Psoas muscle (tissue), 8 donors: ENCODE data around the gene ZNF444. TPM values are rescaled to one million over a fixed set of nuclear protein-coding genes. Genes with fewer than 3 reads are reported as not detected.

ENCODE experiments used
- ATAC-seq, 4 donors: fragments of 200-7000 bp; cut with Tn5 transposase; one replicate each; pipeline ENCODE4 v1.9.1; 2020; ENCODE audit warnings: moderate library complexity in 3 of 4, mild to moderate bottlenecking in 2 of 4
- DNase-seq, 2 donors: peaks; one replicate each; pipeline ENCODE4 v3.0.0-alpha.2; 2020
- H3K27ac ChIP-seq: fragments of 200-600 bp; one replicate; pipeline ENCODE4 v1.8.0; 2022
- H3K27me3 ChIP-seq, 3 donors: fragments of 200-600 bp in 1 of 3; one replicate each; pipeline versions ENCODE4 v1.6.1 to v1.8.0; 2013 to 2022; ENCODE audit warnings: low read length in 2 of 3, mild to moderate bottlenecking in 2 of 3, moderate library complexity in 1 of 3; ENCODE audit not compliant: insufficient read depth in 3 of 3
- H3K36me3 ChIP-seq, 2 donors: fragments of 200-600 bp in 1 of 2; one replicate each; pipeline versions ENCODE4 v1.6.1 to v1.8.0; 2013 to 2022; ENCODE audit warnings: low read depth in 1 of 2, mild to moderate bottlenecking in 1 of 2, moderate library complexity in 1 of 2; ENCODE audit not compliant: insufficient read depth in 1 of 2
- H3K4me1 ChIP-seq: fragments of 200-600 bp; one replicate; pipeline ENCODE4 v1.8.0; 2022
- H3K4me3 ChIP-seq: fragments of 200-600 bp; one replicate; pipeline ENCODE4 v1.8.0; 2022; ENCODE audit warnings: mild to moderate bottlenecking
- H3K9me3 ChIP-seq: fragments of 200-600 bp; one replicate; pipeline ENCODE4 v1.8.0; 2022
- CTCF ChIP-seq: fragments of 200-600 bp; IDR thresholded peaks from one replicate; pipeline ENCODE4 v1.8.0; 2022; ENCODE audit warnings: antibody characterized with exemption
- WGBS, 3 donors: extraction: QIAGEN DNeasy Blood & Tissue Kit; methylation state at CpG; one replicate each; pipeline versions ENCODE4 v1.1.6 to v1.1.7; 2013; 5-methylcytosine and 5-hydroxymethylcytosine counted together
- intact Hi-C, 2 donors: fragments of 100-400 bp; cut with DNase I; formaldehyde crosslinking; loops; one replicate each; pipeline versions ENCODE4 v1.11.0 to v1.14.2; 2022
- polyA plus RNA-seq, 3 donors: library from polyadenylated mRNA; stranded (reverse); fragments of 200-250 nt; gene quantifications; one replicate each; pipeline ENCODE4 v1.2.3, GENCODE V29; 2013
- total RNA-seq, 4 donors: library from RNA; stranded (reverse); fragmentation: NEBNext Ultra II Directional in 2 of 4; extraction: Animal tissue kit (Norgen Biotek cat#: 25700) in 2 of 4; gene quantifications; one replicate each; pipeline versions ENCODE4 v1.2.1 to v1.2.4, GENCODE V29; 2021 to 2023
- donor health status: healthy with polysubstance abuse.
- donor health status: DM: no; HTN: no; CAD: no; lungs with moderate emphysema.
- donor health status: Bipolar disorder and iron deficiency.
- donor health status: healthy.
- donor health status: DM: yes; HTN: yes; CAD: no.
- donor health status: DM: no; HTN: no; CAD: no.
- donor health status: DM: no; HTN: no; CAD: no.
- donor health status: DM: yes; HTN: yes; CAD: no.

The ZNF444 gene
- total and polyA plus RNA-seq, 7 donors, result 12.0 to 22.4 (median 16.4) TPM

- no peak for TF ChIP-seq CTCF
- DNase-seq, result peak; percentile 45 to 67
- H3K9me3 ChIP-seq, result no peaks in the 10 kb centered on the region
- no peaks in the 10 kb centered on the region for H3K36me3 ChIP-seq
- peaks cover 76% of the 10 kb centered on the region for H3K4me1 ChIP-seq
- peak overlapping the region; percentile 72 for H3K27ac ChIP-seq
- H3K27me3 ChIP-seq, result no peaks in the 10 kb centered on the region
- H3K4me3 ChIP-seq, result peak overlapping the region; percentile 12
- ATAC-seq, result peak; percentile 52 to 71 (median 56)
- WGBS, 3 donors, result 36 to 46% (median 37%) methylated on average over 22 to 24 of the region's 24 CpGs
- intact Hi-C loops, result no loop called here
Observed at GRCh38 chr19:56111601-56112312, 29.3 kb upstream of the ZNF444 start.

GRCh38 chr19:56112313-56112709 is 28.8 kb upstream of the ZNF444 start:
- H3K4me1 ChIP-seq, result peaks cover 82% of the 10 kb centered on the region
- ATAC-seq (no peak), DNase-seq (no peak)
- H3K9me3 ChIP-seq, result no peaks in the 10 kb centered on the region
- 53 to 59% (median 59%) methylated on average over 10 of the region's 10 CpGs for WGBS, 3 donors
- H3K27ac ChIP-seq, result peak overlapping the region; percentile 72
- no peak for TF ChIP-seq CTCF
- no peaks in the 10 kb centered on the region for H3K27me3 ChIP-seq
- H3K4me3 ChIP-seq, result no peak overlapping the region
- intact Hi-C loops, result no loop called here
- no peaks in the 10 kb centered on the region for H3K36me3 ChIP-seq

- intact Hi-C loops, result no loop called here
- DNase-seq, result no peak
- Histone ChIP-seq H3K9me3 (no peaks in the 10 kb centered on the region), H3K4me3 (no peak overlapping the region), H3K4me1 (peaks cover 87% of the 10 kb centered on the region), H3K27me3 (no peaks in the 10 kb centered on the region), H3K27ac (peak overlapping the region; percentile 16), H3K36me3 (no peaks in the 10 kb centered on the region)
- no peak for TF ChIP-seq CTCF
- no peak for ATAC-seq
- WGBS, 3 donors, result 66 to 68% (median 68%) methylated on average over 20 of the region's 20 CpGs
Observed at GRCh38 chr19:56113074-56113632, 27.9 kb upstream of the ZNF444 start.

GRCh38 chr19:56114051-56114777 is 26.9 kb upstream of the ZNF444 start:
- Histone ChIP-seq H3K27ac (peak overlapping the region; percentile 41), H3K4me1 (peaks cover 87% of the 10 kb centered on the region), H3K36me3 (no peaks in the 10 kb centered on the region), H3K4me3 (peak overlapping the region; percentile 22), H3K9me3 (no peaks in the 10 kb centered on the region), H3K27me3 (no peaks in the 10 kb centered on the region)
- ATAC-seq, result peak in 1 of 4 donors; percentile 40
- 37 to 58% (median 37%) methylated on average over 16 to 19 of the region's 19 CpGs for WGBS, 3 donors
- intact Hi-C loops, result no loop called here
- TF ChIP-seq CTCF, result no peak
- DNase-seq, result no peak
